Keratinocyte (primary cell): ENCODE measurements around the gene TUBB4B. TPM values are rescaled to one million over a fixed set of nuclear protein-coding genes. Genes with fewer than 3 reads are reported as not detected.

Experiments used
- DNase-seq: peaks from one replicate; pipeline ENCODE4 v3.0.0-alpha.2; 2011; ENCODE audit warnings: low read depth, missing footprints, low spot score
- FAIRE-seq: peaks from 2 replicates; lab custom pipeline; 2011; peaks lifted over from hg19 to GRCh38; lab: Jason Lieb, UNC
- H2AFZ ChIP-seq: 2 replicates; pipeline ENCODE4 v1.6.0; 2012; ENCODE audit warnings: low read length, control low read depth, inconsistent platforms; ENCODE audit not compliant: control insufficient read depth
- H3K27ac ChIP-seq: 2 replicates; pipeline ENCODE4 v1.5.1; 2011; ENCODE audit warnings: low read length; ENCODE audit not compliant: control insufficient read depth, insufficient read depth
- H3K27me3 ChIP-seq: 3 replicates; pipeline ENCODE4 v1.6.0; 2011; ENCODE audit warnings: low read length; ENCODE audit not compliant: control insufficient read depth, insufficient read depth; ENCODE audit errors: extremely low read depth
- H3K36me3 ChIP-seq, 2 experiments: 2 replicates in 1 of 2; 3 replicates in 1 of 2; pipeline ENCODE4 v1.5.1; 2011; ENCODE audit warnings: low read length in 2 of 2, mild to moderate bottlenecking in 1 of 2; ENCODE audit not compliant: control insufficient read depth in 2 of 2, insufficient read depth in 2 of 2; ENCODE audit errors: extremely low read depth in 1 of 2
- H3K4me1 ChIP-seq: 3 replicates; pipeline ENCODE4 v1.5.1; 2011; ENCODE audit warnings: low read length; ENCODE audit not compliant: control insufficient read depth, insufficient read depth; ENCODE audit errors: extremely low read depth
- H3K4me2 ChIP-seq: 3 replicates; pipeline ENCODE4 v1.6.0; 2011; ENCODE audit warnings: low read depth, low read length; ENCODE audit not compliant: control insufficient read depth, insufficient read depth; ENCODE audit errors: extremely low read depth
- H3K4me3 ChIP-seq, 3 experiments: fragments of 200-600 bp in 1 of 3; sonication (generic) in 1 of 3; 2 replicates in 2 of 3; 3 replicates in 1 of 3; pipeline ENCODE4 v1.5.1; 2011 to 2016; ENCODE audit warnings: low read length in 3 of 3, mild to moderate bottlenecking in 3 of 3, control low read depth in 2 of 3, inconsistent platforms in 1 of 3, low read depth in 1 of 3, mixed read lengths in 1 of 3, mixed run types in 1 of 3, moderate library complexity in 1 of 3; ENCODE audit not compliant: control insufficient read depth in 2 of 3, insufficient read depth in 2 of 3; ENCODE audit errors: extremely low read depth in 1 of 3
- H3K79me2 ChIP-seq: 2 replicates; pipeline ENCODE4 v1.6.0; 2012; ENCODE audit warnings: low read length; ENCODE audit not compliant: control insufficient read depth, insufficient read depth
- H3K9ac ChIP-seq: 3 replicates; pipeline ENCODE4 v1.6.0; 2011; ENCODE audit warnings: low read length; ENCODE audit not compliant: control insufficient read depth, insufficient read depth; ENCODE audit errors: extremely low read depth
- H3K9me1 ChIP-seq: 3 replicates; pipeline ENCODE4 v1.6.0; 2011; ENCODE audit warnings: low read length; ENCODE audit not compliant: control insufficient read depth, insufficient read depth; ENCODE audit errors: extremely low read depth
- H3K9me3 ChIP-seq: 2 replicates; pipeline ENCODE4 v1.5.1; 2012; ENCODE audit warnings: low read depth, low read length; ENCODE audit not compliant: control insufficient read depth
- H4K20me1 ChIP-seq: 3 replicates; pipeline ENCODE4 v1.6.0; 2011; ENCODE audit warnings: low read length; ENCODE audit not compliant: control insufficient read depth, insufficient read depth; ENCODE audit errors: extremely low read depth
- CTCF ChIP-seq, 3 experiments: IDR thresholded peaks in 1 of 3; conservative IDR thresholded peaks in 1 of 3; optimal IDR thresholded peaks in 1 of 3; 2 replicates in 2 of 3; 3 replicates in 1 of 3; pipeline versions ENCODE3 to v1.5.1; 2011; ENCODE audit warnings: low read length in 3 of 3, mild to moderate bottlenecking in 3 of 3, moderate library complexity in 2 of 3, control low read depth in 1 of 3, inconsistent platforms in 1 of 3; ENCODE audit not compliant: insufficient read depth in 2 of 3; ENCODE audit errors: extremely low read depth in 1 of 3
- EZH2 ChIP-seq: IDR thresholded peaks from one replicate; pipeline ENCODE4 v1.6.1; 2012; ENCODE audit warnings: inconsistent platforms, mild to moderate bottlenecking, low read length, moderate library complexity
- dilution Hi-C: fragments of 300-500 bp; cut with MboI; formaldehyde crosslinking; loops from one replicate; pipeline ENCODE4 v1.7.0; 2020; ENCODE audit warnings: low sequenced_read_pairs; ENCODE audit not compliant: extremely low pct_ligation_motif_present
- polyA plus RNA-seq, 5 experiments: library from polyadenylated mRNA; depleted of rRNA in 3 of 5; stranded (reverse) in 3 of 5; stranded (forward) in 1 of 5; unstranded in 1 of 5; fragments of >200 nt; gene quantifications; 1 replicate in 1 of 5; 2 replicates in 3 of 5; 3 replicates in 1 of 5; pipeline versions ENCODE4 v1.2.1 to v1.2.3, GENCODE V29; 2011 to 2012; ENCODE audit warnings: missing spikeins in 2 of 5, low read depth in 1 of 5, low replicate concordance in 1 of 5

The TUBB4B gene
- polyA plus RNA-seq, 1 donor (not counting 4 experiments of a cell fraction or from before 2014, with no cell fraction given): 440 TPM

GRCh38 chr9:137212520-137212919, 28.6 kb upstream of the TUBB4B start:
- H3K9ac ChIP-seq: no peak overlapping the region
- H3K27me3 ChIP-seq: no peaks in the 10 kb centered on the region
- no peak overlapping the region for H3K4me3 ChIP-seq
- no peak for DNase-seq
- H3K79me2 ChIP-seq: peaks cover under 1% of the 10 kb centered on the region
- peaks cover 9% of the 10 kb centered on the region for H3K4me1 ChIP-seq
- no peaks in the 10 kb centered on the region for H3K9me1 ChIP-seq
- H3K36me3 ChIP-seq: peaks cover 8 to 27% of the 10 kb centered on the region in 2 experiments
- H2AFZ ChIP-seq: no peak overlapping the region
- no peak for FAIRE-seq
- H3K9me3 ChIP-seq: no peaks in the 10 kb centered on the region
- H4K20me1 ChIP-seq: no peaks in the 10 kb centered on the region
- no peak overlapping the region for H3K27ac ChIP-seq
- no peak overlapping the region for H3K4me2 ChIP-seq
- dilution Hi-C loops: no loop called here
- TF ChIP-seq CTCF (optimal IDR thresholded peaks at IDR 0.05 in 1 of 3, IDR thresholded peaks at IDR 0.05 in 1 of 3, conservative IDR thresholded peaks at IDR 0.05 in 1 of 3; ENCODE audit: extremely low read depth in 1 of 3, insufficient read depth in 2 of 3, low read length in 3 of 3) (peak in 1 of 3 experiments; percentile 14), EZH2 (no peak)

- Histone ChIP-seq H4K20me1 (no peaks in the 10 kb centered on the region), H3K4me1 (peaks cover 15% of the 10 kb centered on the region), H3K36me3 (peaks cover 8 to 27% of the 10 kb centered on the region in 2 experiments), H3K27me3 (no peaks in the 10 kb centered on the region), H3K79me2 (no peaks in the 10 kb centered on the region), H3K27ac (no peak overlapping the region), H3K9me3 (no peaks in the 10 kb centered on the region), H3K9me1 (no peaks in the 10 kb centered on the region), H2AFZ (no peak overlapping the region), H3K4me2 (no peak overlapping the region), H3K4me3 (no peak overlapping the region), H3K9ac (no peak overlapping the region)
- dilution Hi-C loops: no loop called here
- no peak for DNase-seq
- TF ChIP-seq CTCF (optimal IDR thresholded peaks at IDR 0.05 in 1 of 3, IDR thresholded peaks at IDR 0.05 in 1 of 3, conservative IDR thresholded peaks at IDR 0.05 in 1 of 3; ENCODE audit: extremely low read depth in 1 of 3, insufficient read depth in 2 of 3, low read length in 3 of 3) (peak in 2 of 3 experiments; percentile 14 to 38), EZH2 (no peak)
- FAIRE-seq: no peak
Measured at GRCh38 chr9:137213160-137214060, 27.7 kb upstream of the TUBB4B start.
